Fibroblast of lung (primary cell): ENCODE results near the gene EMB. TPM values are rescaled to one million over a fixed set of nuclear protein-coding genes. Genes with fewer than 3 reads are reported as not detected.
"Not testable (repeated sequence)": the region's sequence is repeated elsewhere in the genome, so short reads cannot be mapped to it uniquely, and the experiment has no call there.

Experiments used
- DNase-seq, 2 donors: peaks; one replicate each; pipeline versions ENCODE4 v3.0.0 to v3.0.0-alpha.2; 2010; ENCODE audit warnings: low read depth in 2 of 2
- H2AFZ ChIP-seq: 2 replicates; pipeline ENCODE4 v1.5.1; 2012; ENCODE audit warnings: low read length, control low read depth, inconsistent platforms
- H3K27ac ChIP-seq: 2 replicates; pipeline ENCODE4 v1.5.1; 2011; ENCODE audit warnings: low read length, control low read depth; ENCODE audit not compliant: insufficient read depth
- H3K27me3 ChIP-seq: 2 replicates; pipeline ENCODE4 v1.5.1; 2011; ENCODE audit warnings: mild to moderate bottlenecking, low read length; ENCODE audit not compliant: control insufficient read depth, insufficient read depth
- H3K36me3 ChIP-seq: 2 replicates; pipeline ENCODE4 v1.5.1; 2011; ENCODE audit warnings: low read length; ENCODE audit not compliant: control insufficient read depth, insufficient read depth
- H3K4me1 ChIP-seq: 2 replicates; pipeline ENCODE4 v1.5.1; 2011; ENCODE audit warnings: low read length; ENCODE audit not compliant: control insufficient read depth, insufficient read depth; ENCODE audit errors: extremely low read depth
- H3K4me2 ChIP-seq: 2 replicates; pipeline ENCODE4 v1.5.1; 2011; ENCODE audit warnings: low read length, control low read depth; ENCODE audit not compliant: insufficient read depth; ENCODE audit errors: extremely low read depth
- H3K4me3 ChIP-seq, 4 experiments: fragments of 200-600 bp in 1 of 4; sonication (generic) in 1 of 4; replicated peaks in 1 of 4; 2 replicates each; pipeline ENCODE4 v1.5.1; 2011 to 2016; ENCODE audit warnings: low read length in 4 of 4, low read depth in 3 of 4, mild to moderate bottlenecking in 3 of 4, control low read depth in 2 of 4, inconsistent platforms in 1 of 4, mixed read lengths in 1 of 4; ENCODE audit not compliant: insufficient read depth in 1 of 4; ENCODE audit errors: control extremely low read depth in 1 of 4
- H3K79me2 ChIP-seq: 2 replicates; pipeline ENCODE4 v1.5.1; 2012; ENCODE audit warnings: mild to moderate bottlenecking, low read length, inconsistent platforms; ENCODE audit not compliant: control insufficient read depth, insufficient read depth
- H3K9ac ChIP-seq: 2 replicates; pipeline ENCODE4 v1.5.1; 2011; ENCODE audit warnings: mild to moderate bottlenecking, low read length, control low read depth; ENCODE audit not compliant: insufficient read depth
- H3K9me3 ChIP-seq: 2 replicates; pipeline ENCODE4 v1.5.1; 2012; ENCODE audit warnings: low read depth, low read length; ENCODE audit not compliant: control insufficient read depth, insufficient read depth
- H4K20me1 ChIP-seq: 2 replicates; pipeline ENCODE4 v1.5.1; 2011; ENCODE audit warnings: low read length; ENCODE audit not compliant: control insufficient read depth, insufficient read depth; ENCODE audit errors: extremely low read depth
- CTCF ChIP-seq, 2 donors: IDR thresholded peaks in 1 of 2; conservative IDR thresholded peaks in 1 of 2; 1 replicate in 1 of 2; 2 replicates in 1 of 2; pipeline ENCODE4 v1.5.1; 2011 to 2012; ENCODE audit warnings: low read length in 2 of 2, control low read depth in 1 of 2, inconsistent platforms in 1 of 2, low read depth in 1 of 2, mild to moderate bottlenecking in 1 of 2
- EZH2 ChIP-seq: IDR thresholded peaks from 2 replicates; pipeline ENCODE4 v1.5.1; 2012; ENCODE audit warnings: low read length, control low read depth, mild to moderate bottlenecking; ENCODE audit errors: missing control alignments
- polyA plus RNA-seq, 2 donors: library from polyadenylated mRNA; depleted of rRNA in 1 of 2; stranded (reverse) in 1 of 2; unstranded in 1 of 2; fragments of >200 nt; gene quantifications; 2 replicates each; pipeline ENCODE4 v1.2.1, GENCODE V29; 2011 to 2012; ENCODE audit warnings: missing spikeins in 1 of 2
- total RNA-seq: library from RNA; depleted of rRNA; stranded (reverse); fragments of >200 nt; gene quantifications from 2 replicates; pipeline ENCODE4 v1.2.1, GENCODE V29; 2014

EMB gene
- total and polyA plus RNA-seq, 2 donors (not counting 1 experiment from before 2014, with no cell fraction given): 5.5 to 11.6 TPM

GRCh38 chr5:50476549-50476948, 35.5 kb upstream of the EMB start:
- no peaks in the 10 kb centered on the region for H3K27me3 ChIP-seq
- no peaks in the 10 kb centered on the region for H3K4me1 ChIP-seq
- no peak overlapping the region for H3K27ac ChIP-seq
- no peak overlapping the region for H3K9ac ChIP-seq
- no peaks in the 10 kb centered on the region for H3K9me3 ChIP-seq
- no peak overlapping the region for H2AFZ ChIP-seq
- H3K79me2 ChIP-seq: no peaks in the 10 kb centered on the region
- H3K4me3 ChIP-seq: no peak overlapping the region
- TF ChIP-seq EZH2 (no peak), CTCF (conservative IDR thresholded peaks at IDR 0.05 in 1 of 2, IDR thresholded peaks at IDR 0.05 in 1 of 2; ENCODE audit: low read depth in 1 of 2, low read length in 2 of 2) (no peak)
- DNase-seq: no peak
- no peaks in the 10 kb centered on the region for H4K20me1 ChIP-seq
- H3K36me3 ChIP-seq: no peaks in the 10 kb centered on the region
- no peak overlapping the region for H3K4me2 ChIP-seq

DNA sequence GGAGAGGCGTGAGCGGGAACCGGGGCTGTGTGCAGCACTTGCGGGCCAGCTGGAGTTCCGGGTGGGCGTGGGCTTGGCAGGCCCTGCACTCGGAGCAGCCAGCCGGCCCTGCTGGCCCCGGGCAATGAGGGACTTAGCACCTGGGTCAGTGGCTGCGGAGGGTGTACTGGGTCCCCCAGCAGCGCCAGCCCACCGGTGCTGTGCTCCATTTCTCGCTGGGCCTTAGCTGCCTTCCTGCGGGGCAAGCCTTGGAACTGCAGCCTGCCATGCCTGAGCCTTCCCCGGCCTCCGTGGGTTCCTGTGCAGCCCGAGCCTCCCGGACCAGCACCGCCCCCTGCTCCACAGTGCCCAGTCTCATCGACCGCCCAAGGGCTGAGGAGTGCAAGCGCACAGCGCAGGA, 23.9 kb upstream of the EMB start:
- H3K79me2 ChIP-seq, H3K9me3 ChIP-seq: not testable (repeated sequence)

DNA sequence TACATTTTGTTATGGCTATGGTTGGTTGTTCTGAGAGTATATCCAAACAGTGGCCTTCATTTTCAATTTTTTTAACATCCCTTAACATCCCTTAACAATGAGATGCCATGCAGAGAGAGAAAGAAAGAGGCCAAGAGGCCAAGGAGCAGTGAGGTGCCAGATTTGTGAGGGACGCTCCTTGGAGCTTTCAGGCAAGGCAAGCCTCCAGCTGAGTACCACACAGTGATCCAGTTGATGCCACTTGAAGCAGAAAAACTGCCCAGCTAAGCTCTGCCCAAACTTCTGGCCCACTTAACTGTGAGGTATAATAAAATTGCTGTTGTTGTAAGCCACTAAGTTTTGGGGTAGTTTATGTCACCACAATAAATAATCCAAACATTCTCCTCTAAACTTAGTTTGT, 22.6 kb upstream of the EMB start:
- H2AFZ ChIP-seq: no peak overlapping the region
- H3K4me2 ChIP-seq: no peak overlapping the region
- no peaks in the 10 kb centered on the region for H4K20me1 ChIP-seq
- DNase-seq: no peak
- no peaks in the 10 kb centered on the region for H3K27me3 ChIP-seq
- H3K9me3 ChIP-seq: no peaks in the 10 kb centered on the region
- no peak overlapping the region for H3K27ac ChIP-seq
- TF ChIP-seq EZH2 (no peak), CTCF (conservative IDR thresholded peaks at IDR 0.05 in 1 of 2, IDR thresholded peaks at IDR 0.05 in 1 of 2; ENCODE audit: low read depth in 1 of 2, low read length in 2 of 2) (no peak)
- no peak overlapping the region for H3K9ac ChIP-seq
- no peaks in the 10 kb centered on the region for H3K79me2 ChIP-seq
- no peaks in the 10 kb centered on the region for H3K36me3 ChIP-seq
- no peaks in the 10 kb centered on the region for H3K4me1 ChIP-seq
- no peak overlapping the region for H3K4me3 ChIP-seq

More for the DNA sequence above, 23.9 kb upstream of the EMB start:
- H2AFZ ChIP-seq, H3K4me2 ChIP-seq, H3K4me3 ChIP-seq, H3K9ac ChIP-seq, H3K27ac ChIP-seq, H3K36me3 ChIP-seq, H3K27me3 ChIP-seq, H4K20me1 ChIP-seq, H3K4me1 ChIP-seq, DNase-seq: not testable (repeated sequence)
